SK-N-SH (cell line): ENCODE data around the gene SRGAP3. TPM values are rescaled to one million over a fixed set of nuclear protein-coding genes. Genes with fewer than 3 reads are reported as not detected.

Experiments
- CTCF ChIA-PET: fragments of 300-600, 350-600 bp; formaldehyde crosslinking; extraction: SDS; loops from one replicate; lab custom pipeline; 2021; lab: Yijun Ruan, JAX
- POLR2A ChIA-PET: fragments of 350-600 bp; sonication (Branson Sonifier 250); formaldehyde crosslinking; extraction: SDS; loops from one replicate; lab custom pipeline; 2020; ENCODE audit warnings: antibody characterized with exemption, inconsistent platforms; lab: Yijun Ruan, JAX
- DNase-seq: peaks from one replicate; pipeline ENCODE4 v3.0.0; 2012
- H2AFZ ChIP-seq: fragments of 200-600 bp; sonication (generic); 2 replicates; pipeline ENCODE4 v1.8.1; 2016; ENCODE audit warnings: antibody characterized with exemption, mild to moderate bottlenecking, low read depth
- H3F3A ChIP-seq: fragments of 200-600 bp; sonication (generic); replicated peaks from 2 replicates; pipeline ENCODE3; 2016; ENCODE audit warnings: antibody characterized with exemption, mild to moderate bottlenecking; ENCODE audit not compliant: insufficient read depth
- H3K27ac ChIP-seq, 2 experiments: fragments of 200-500 bp in 1 of 2; fragments of 200-600 bp in 1 of 2; sonication (Bioruptor generic) in 1 of 2; sonication (generic), shearing (Covaris generic) in 1 of 2; 2 replicates each; pipeline versions ENCODE4 v1.5.1 to v1.6.1; 2014 to 2016; ENCODE audit warnings: low read depth in 2 of 2, inconsistent platforms in 1 of 2, low read length in 1 of 2, mild to moderate bottlenecking in 1 of 2, mixed read lengths in 1 of 2
- H3K27me3 ChIP-seq: fragments of 200-600 bp; sonication (generic), shearing (Covaris generic); 2 replicates; pipeline ENCODE4 v1.6.1; 2016; ENCODE audit warnings: mixed run types; ENCODE audit not compliant: insufficient read depth
- H3K36me3 ChIP-seq, 2 experiments: fragments of 200-500 bp in 1 of 2; fragments of 200-600 bp in 1 of 2; sonication (Bioruptor generic) in 1 of 2; sonication (generic) in 1 of 2; replicated peaks in 1 of 2; 2 replicates each; pipeline versions ENCODE3 to v1.5.1; 2014 to 2016; ENCODE audit warnings: low read length in 1 of 2, mild to moderate bottlenecking in 1 of 2; ENCODE audit not compliant: insufficient read depth in 2 of 2, control insufficient read depth in 1 of 2
- H3K4me1 ChIP-seq, 2 experiments: fragments of 200-500 bp in 1 of 2; fragments of 200-600 bp in 1 of 2; sonication (Bioruptor generic) in 1 of 2; sonication (generic), shearing (Covaris generic) in 1 of 2; 2 replicates each; pipeline versions ENCODE4 v1.5.1 to v1.6.1; 2014 to 2016; ENCODE audit warnings: low read depth in 1 of 2, low read length in 1 of 2, mixed run types in 1 of 2; ENCODE audit not compliant: insufficient read depth in 2 of 2, control insufficient read depth in 1 of 2
- H3K4me2 ChIP-seq: fragments of 200-600 bp; sonication (generic), shearing (Covaris generic); 2 replicates; pipeline ENCODE4 v1.6.1; 2017; ENCODE audit warnings: mixed run types
- H3K4me3 ChIP-seq, 2 experiments: fragments of 200-500 bp in 1 of 2; fragments of 200-600 bp in 1 of 2; sonication (Bioruptor generic) in 1 of 2; sonication (generic), shearing (Covaris generic) in 1 of 2; 2 replicates each; pipeline versions ENCODE4 v1.5.1 to v1.8.1; 2014 to 2016; ENCODE audit warnings: low read depth in 2 of 2, inconsistent platforms in 1 of 2, low read length in 1 of 2, mild to moderate bottlenecking in 1 of 2, mixed read lengths in 1 of 2, moderate library complexity in 1 of 2
- H3K79me2 ChIP-seq: fragments of 200-600 bp; sonication (generic); 2 replicates; pipeline ENCODE4 v1.8.1; 2017; ENCODE audit warnings: mild to moderate bottlenecking; ENCODE audit not compliant: insufficient read depth
- H3K9ac ChIP-seq: fragments of 200-600 bp; sonication (generic); 2 replicates; pipeline ENCODE4 v1.6.1; 2017; ENCODE audit warnings: mixed run types
- H3K9me2 ChIP-seq: fragments of 200-600 bp; sonication (generic); 2 replicates; pipeline ENCODE4 v1.6.1; 2017; ENCODE audit warnings: mixed run types
- H3K9me3 ChIP-seq: fragments of 200-600 bp; sonication (generic); 2 replicates; pipeline ENCODE4 v1.6.1; 2017; ENCODE audit warnings: mixed run types, mild to moderate bottlenecking, moderate library complexity
- H4K20me1 ChIP-seq: fragments of 200-600 bp; sonication (generic); 2 replicates; pipeline ENCODE4 v1.6.1; 2017; ENCODE audit warnings: mild to moderate bottlenecking, mixed run types; ENCODE audit not compliant: insufficient read depth
- CHD2 ChIP-seq: fragments of 150-350 bp; IDR thresholded peaks from 2 replicates; pipeline ENCODE4 v1.6.1; 2018; ENCODE audit warnings: low read length; ENCODE audit not compliant: partially characterized antibody
- EZH2phosphoT487 ChIP-seq: fragments of 200-600 bp; sonication (generic); IDR thresholded peaks from 2 replicates; pipeline ENCODE4 v1.6.1; 2017; ENCODE audit warnings: low read depth, mixed run types, mild to moderate bottlenecking, antibody characterized with exemption, moderate library complexity, borderline replicate concordance
- FOXM1 ChIP-seq: IDR thresholded peaks from 2 replicates; pipeline ENCODE4 v1.4.0; 2012; ENCODE audit warnings: low read depth, mild to moderate bottlenecking
- MXI1 ChIP-seq: IDR thresholded peaks from 2 replicates; pipeline ENCODE4 v1.6.1; 2012; ENCODE audit warnings: mild to moderate bottlenecking, low read depth, low read length, improper control_type of control experiment
- RAD21 ChIP-seq: IDR thresholded peaks from 2 replicates; pipeline ENCODE4 v1.6.1; 2012; ENCODE audit warnings: mild to moderate bottlenecking, low read length
- RCOR1 ChIP-seq: fragments of 150-350 bp; IDR thresholded peaks from 2 replicates; pipeline ENCODE4 v1.6.1; 2017; ENCODE audit warnings: antibody characterized with exemption, low read length
- SMC3 ChIP-seq: IDR thresholded peaks from 2 replicates; pipeline ENCODE4 v1.6.1; 2012; ENCODE audit warnings: low read depth, low read length, improper control_type of control experiment
- WGBS: methylation state at CpG from one replicate; pipeline ENCODE4 v1.1.6; 2017; ENCODE audit warnings: low lambda C conversion rate; 5-methylcytosine and 5-hydroxymethylcytosine counted together
- polyA plus RNA-seq, 3 experiments: library from polyadenylated mRNA; depleted of rRNA; stranded (reverse); fragments of >200 nt; gene quantifications; 2 replicates each; pipeline ENCODE4 v1.2.3, GENCODE V29; 2012
- TF ChIP-seq, protein P1 (sequence below): IDR thresholded peaks from 2 replicates; pipeline ENCODE4 v1.4.0; 2012; ENCODE audit warnings: low read depth
- TF ChIP-seq, protein P2 (sequence below): fragments of 150-350 bp; IDR thresholded peaks from 2 replicates; pipeline ENCODE4 v1.6.1; 2016; ENCODE audit warnings: mild to moderate bottlenecking, low read depth, low read length
- TF ChIP-seq, protein P3 (sequence below): fragments of 200-600 bp; sonication (generic); IDR thresholded peaks from 2 replicates; pipeline ENCODE4 v1.6.1; 2017; ENCODE audit warnings: antibody characterized with exemption, mild to moderate bottlenecking, moderate library complexity
- TF ChIP-seq, protein P4 (sequence below): IDR thresholded peaks from 2 replicates; pipeline ENCODE4 v1.6.1; 2012; ENCODE audit warnings: mild to moderate bottlenecking, low read depth, low read length, moderate library complexity

SRGAP3 gene
- polyA plus RNA-seq, 1 of the 3 experiments (the other 2 are of a cell fraction), result 2.8 TPM

DNA sequence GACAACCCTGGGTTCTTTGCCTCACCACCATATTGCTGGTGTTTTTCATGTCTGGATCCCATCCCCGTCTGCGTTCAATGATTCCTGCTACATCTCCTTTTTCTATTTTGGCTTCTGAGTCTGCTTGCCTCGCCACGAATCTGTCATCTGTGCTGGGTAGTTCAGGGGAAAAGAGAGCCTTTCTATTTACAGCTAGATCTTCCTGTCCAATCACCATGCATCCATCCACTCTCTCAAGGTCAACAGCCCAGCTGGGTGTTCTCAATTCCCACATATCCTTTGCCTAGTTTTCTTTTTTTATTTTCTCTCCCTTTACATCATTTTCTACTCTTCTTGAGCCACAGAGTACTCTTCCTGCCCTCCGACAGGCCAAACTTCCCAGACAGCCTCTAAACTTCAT is 181.4 kb downstream of the SRGAP3 start:
- CTCF ChIA-PET, result interaction anchor here (0.6 to 11.4 kb wide), 29 partner anchors 8 to 299 kb away, joined by 3 to 150 read pairs (median 4); partner anchors contain the start of genes OXTR and SRGAP3
- Histone ChIP-seq H3K9me2 (no peaks in the 10 kb centered on the region), H3K4me2 (no peak overlapping the region), H3K9me3 (no peaks in the 10 kb centered on the region), H3F3A (no peaks in the 10 kb centered on the region), H3K4me1 (no peaks in the 10 kb centered on the region; a peak in 1 of 4 replicates), H3K27ac (no peak overlapping the region), H3K9ac (no peak overlapping the region), H3K36me3 (no peaks in the 10 kb centered on the region), H2AFZ (no peak overlapping the region), H3K4me3 (no peak overlapping the region), H4K20me1 (no peaks in the 10 kb centered on the region), H3K27me3 (no peaks in the 10 kb centered on the region), H3K79me2 (no peaks in the 10 kb centered on the region)
- POLR2A ChIA-PET, result no interaction called here
- 63% methylated on average over 5 of the region's 5 CpGs for WGBS
- DNase-seq, result no peak
- TF ChIP-seq, protein P1, sequence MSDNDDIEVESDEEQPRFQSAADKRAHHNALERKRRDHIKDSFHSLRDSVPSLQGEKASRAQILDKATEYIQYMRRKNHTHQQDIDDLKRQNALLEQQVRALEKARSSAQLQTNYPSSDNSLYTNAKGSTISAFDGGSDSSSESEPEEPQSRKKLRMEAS, result no peak
- TF ChIP-seq, protein P2, sequence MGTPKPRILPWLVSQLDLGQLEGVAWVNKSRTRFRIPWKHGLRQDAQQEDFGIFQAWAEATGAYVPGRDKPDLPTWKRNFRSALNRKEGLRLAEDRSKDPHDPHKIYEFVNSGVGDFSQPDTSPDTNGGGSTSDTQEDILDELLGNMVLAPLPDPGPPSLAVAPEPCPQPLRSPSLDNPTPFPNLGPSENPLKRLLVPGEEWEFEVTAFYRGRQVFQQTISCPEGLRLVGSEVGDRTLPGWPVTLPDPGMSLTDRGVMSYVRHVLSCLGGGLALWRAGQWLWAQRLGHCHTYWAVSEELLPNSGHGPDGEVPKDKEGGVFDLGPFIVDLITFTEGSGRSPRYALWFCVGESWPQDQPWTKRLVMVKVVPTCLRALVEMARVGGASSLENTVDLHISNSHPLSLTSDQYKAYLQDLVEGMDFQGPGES, result no peak
- TF ChIP-seq MXI1, result no peak
- no peak for TF ChIP-seq RAD21
- no peak for TF ChIP-seq EZH2phosphoT487

DNA sequence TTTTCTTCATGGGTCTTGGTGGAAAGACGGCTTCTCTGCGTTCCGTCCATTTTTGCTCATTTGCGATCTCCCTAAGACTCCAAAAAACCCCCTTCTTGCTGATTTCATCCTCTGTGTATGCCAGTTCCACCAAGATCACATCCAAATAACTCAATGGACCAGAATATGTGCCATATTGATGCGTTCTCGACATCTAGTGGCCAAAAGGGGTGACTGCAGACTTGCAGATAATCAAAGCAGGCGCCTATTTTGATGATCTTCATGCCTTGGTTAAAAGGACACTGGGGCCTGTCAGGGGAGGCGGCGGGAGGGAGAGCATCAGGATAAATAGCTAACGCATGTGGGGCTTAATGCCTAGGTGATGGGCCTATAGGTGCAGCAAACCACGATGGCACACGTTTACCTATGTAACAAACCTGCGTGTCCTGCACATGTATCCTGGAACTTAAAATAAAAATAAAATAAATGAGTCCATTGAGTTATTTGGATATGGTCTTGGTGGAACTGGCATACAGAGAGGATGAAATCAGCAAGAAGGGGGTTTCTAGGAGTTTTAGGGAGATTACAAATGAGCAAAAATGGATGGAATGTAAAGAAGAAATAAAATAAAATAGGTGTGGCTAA is 182.0 kb downstream of the SRGAP3 start:
- Histone ChIP-seq H3K79me2 (no peaks in the 10 kb centered on the region), H4K20me1 (no peaks in the 10 kb centered on the region), H3F3A (no peaks in the 10 kb centered on the region), H3K9ac (no peak overlapping the region), H3K9me3 (no peaks in the 10 kb centered on the region), H3K4me3 (peak overlapping the region in 1 of 2 experiments; percentile 26; a peak in 1 of 4 replicates), H3K36me3 (no peaks in the 10 kb centered on the region), H3K27me3 (no peaks in the 10 kb centered on the region), H2AFZ (no peak overlapping the region), H3K27ac (no peak overlapping the region), H3K9me2 (no peaks in the 10 kb centered on the region), H3K4me2 (no peak overlapping the region), H3K4me1 (no peaks in the 10 kb centered on the region; a peak in 1 of 4 replicates)
- ChIA-PET POLR2A (no interaction called here), CTCF (interaction anchor here (0.6 to 11.4 kb wide), 28 partner anchors 9 to 261 kb away, joined by 3 to 150 read pairs (median 4); partner anchors contain the start of gene SRGAP3)
- WGBS, result 25% methylated on average over 13 of the region's 13 CpGs
- peak; percentile 69 for DNase-seq
- TF ChIP-seq, protein P3, sequence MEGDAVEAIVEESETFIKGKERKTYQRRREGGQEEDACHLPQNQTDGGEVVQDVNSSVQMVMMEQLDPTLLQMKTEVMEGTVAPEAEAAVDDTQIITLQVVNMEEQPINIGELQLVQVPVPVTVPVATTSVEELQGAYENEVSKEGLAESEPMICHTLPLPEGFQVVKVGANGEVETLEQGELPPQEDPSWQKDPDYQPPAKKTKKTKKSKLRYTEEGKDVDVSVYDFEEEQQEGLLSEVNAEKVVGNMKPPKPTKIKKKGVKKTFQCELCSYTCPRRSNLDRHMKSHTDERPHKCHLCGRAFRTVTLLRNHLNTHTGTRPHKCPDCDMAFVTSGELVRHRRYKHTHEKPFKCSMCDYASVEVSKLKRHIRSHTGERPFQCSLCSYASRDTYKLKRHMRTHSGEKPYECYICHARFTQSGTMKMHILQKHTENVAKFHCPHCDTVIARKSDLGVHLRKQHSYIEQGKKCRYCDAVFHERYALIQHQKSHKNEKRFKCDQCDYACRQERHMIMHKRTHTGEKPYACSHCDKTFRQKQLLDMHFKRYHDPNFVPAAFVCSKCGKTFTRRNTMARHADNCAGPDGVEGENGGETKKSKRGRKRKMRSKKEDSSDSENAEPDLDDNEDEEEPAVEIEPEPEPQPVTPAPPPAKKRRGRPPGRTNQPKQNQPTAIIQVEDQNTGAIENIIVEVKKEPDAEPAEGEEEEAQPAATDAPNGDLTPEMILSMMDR, result peak; percentile 91
- TF ChIP-seq, protein P4, sequence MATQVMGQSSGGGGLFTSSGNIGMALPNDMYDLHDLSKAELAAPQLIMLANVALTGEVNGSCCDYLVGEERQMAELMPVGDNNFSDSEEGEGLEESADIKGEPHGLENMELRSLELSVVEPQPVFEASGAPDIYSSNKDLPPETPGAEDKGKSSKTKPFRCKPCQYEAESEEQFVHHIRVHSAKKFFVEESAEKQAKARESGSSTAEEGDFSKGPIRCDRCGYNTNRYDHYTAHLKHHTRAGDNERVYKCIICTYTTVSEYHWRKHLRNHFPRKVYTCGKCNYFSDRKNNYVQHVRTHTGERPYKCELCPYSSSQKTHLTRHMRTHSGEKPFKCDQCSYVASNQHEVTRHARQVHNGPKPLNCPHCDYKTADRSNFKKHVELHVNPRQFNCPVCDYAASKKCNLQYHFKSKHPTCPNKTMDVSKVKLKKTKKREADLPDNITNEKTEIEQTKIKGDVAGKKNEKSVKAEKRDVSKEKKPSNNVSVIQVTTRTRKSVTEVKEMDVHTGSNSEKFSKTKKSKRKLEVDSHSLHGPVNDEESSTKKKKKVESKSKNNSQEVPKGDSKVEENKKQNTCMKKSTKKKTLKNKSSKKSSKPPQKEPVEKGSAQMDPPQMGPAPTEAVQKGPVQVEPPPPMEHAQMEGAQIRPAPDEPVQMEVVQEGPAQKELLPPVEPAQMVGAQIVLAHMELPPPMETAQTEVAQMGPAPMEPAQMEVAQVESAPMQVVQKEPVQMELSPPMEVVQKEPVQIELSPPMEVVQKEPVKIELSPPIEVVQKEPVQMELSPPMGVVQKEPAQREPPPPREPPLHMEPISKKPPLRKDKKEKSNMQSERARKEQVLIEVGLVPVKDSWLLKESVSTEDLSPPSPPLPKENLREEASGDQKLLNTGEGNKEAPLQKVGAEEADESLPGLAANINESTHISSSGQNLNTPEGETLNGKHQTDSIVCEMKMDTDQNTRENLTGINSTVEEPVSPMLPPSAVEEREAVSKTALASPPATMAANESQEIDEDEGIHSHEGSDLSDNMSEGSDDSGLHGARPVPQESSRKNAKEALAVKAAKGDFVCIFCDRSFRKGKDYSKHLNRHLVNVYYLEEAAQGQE, result no peak
- TF ChIP-seq SMC3, result peak; percentile 94
- TF ChIP-seq RCOR1, result peak; percentile 52; the same call in 1 of the 2 replicates
- peak; percentile 98 for TF ChIP-seq RAD21
- TF ChIP-seq FOXM1, result no peak
- peak; percentile 18 for TF ChIP-seq CHD2
